Kidney (tissue), 14 donors: Measurements from ENCODE around the gene GSPT1. TPM values are rescaled to one million over a fixed set of nuclear protein-coding genes. Genes with fewer than 3 reads are reported as not detected.
A peak's percentile ranks its signal among the peaks of the same experiment; 100 is the strongest.

Source experiments
- DNase-seq, 5 donors: peaks; one replicate each; pipeline ENCODE4 v3.0.0-alpha.2; 2013 to 2020
- FAIRE-seq: peaks from 2 replicates; lab custom pipeline; 2012; peaks lifted over from hg19 to GRCh38; lab: Jason Lieb, UNC
- H3K27ac ChIP-seq, 2 donors: one replicate each; pipeline ENCODE4 v1.7.0; 2013; ENCODE audit warnings: low read depth in 2 of 2, low read length in 2 of 2, inconsistent platforms in 1 of 2
- H3K27me3 ChIP-seq: one replicate; pipeline ENCODE4 v1.7.1; 2013; ENCODE audit warnings: low read length, inconsistent platforms; ENCODE audit not compliant: control insufficient read depth, insufficient read depth
- H3K36me3 ChIP-seq, 3 donors: one replicate each; pipeline versions ENCODE4 v1.7.0 to v1.7.1; 2013; ENCODE audit warnings: low read length in 3 of 3, control low read depth in 1 of 3, inconsistent platforms in 1 of 3; ENCODE audit not compliant: insufficient read depth in 3 of 3, control insufficient read depth in 2 of 3
- H3K4me1 ChIP-seq, 3 donors: one replicate each; pipeline versions ENCODE4 v1.7.0 to v1.7.1; 2013; ENCODE audit warnings: low read length in 3 of 3, inconsistent platforms in 1 of 3, low read depth in 1 of 3; ENCODE audit not compliant: control insufficient read depth in 2 of 3, insufficient read depth in 2 of 3
- H3K4me3 ChIP-seq, 3 donors: one replicate each; pipeline versions ENCODE4 v1.7.0 to v1.8.1; 2013; ENCODE audit warnings: low read length in 3 of 3, control low read depth in 1 of 3, inconsistent platforms in 1 of 3
- H3K9ac ChIP-seq, 3 donors: one replicate each; pipeline versions ENCODE4 v1.7.0 to v1.7.1; 2013; ENCODE audit warnings: low read length in 3 of 3, control low read depth in 1 of 3, inconsistent platforms in 1 of 3
- H3K9me3 ChIP-seq, 3 donors: one replicate each; pipeline versions ENCODE4 v1.7.0 to v1.7.1; 2013; ENCODE audit warnings: low read length in 3 of 3, control low read depth in 1 of 3, inconsistent platforms in 1 of 3; ENCODE audit not compliant: control insufficient read depth in 2 of 3, insufficient read depth in 1 of 3
- CTCF ChIP-seq: IDR thresholded peaks from 3 replicates; pipeline ENCODE4 v1.5.1; 2012; ENCODE audit warnings: mild to moderate bottlenecking, moderate library complexity, borderline replicate concordance; ENCODE audit not compliant: insufficient read depth; ENCODE audit errors: extremely low read depth
- intact Hi-C: fragments of 100-400 bp; cut with DNase I; formaldehyde crosslinking; loops from one replicate; pipeline ENCODE4 v1.11.1; 2022
- polyA plus RNA-seq: library from polyadenylated mRNA; stranded (reverse); fragments of 350-450 nt; fragmentation: Illumina TruSeq; extraction: RNeasy Lipid Tissue Mini Kit (QIAGEN cat#74804); gene quantifications from one replicate; pipeline ENCODE4 v1.2.3, GENCODE V29; 2014; ENCODE audit warnings: low read depth, low replicate concordance; ENCODE audit not compliant: insufficient read depth
- total RNA-seq: library from RNA; stranded (reverse); fragmentation: NEBNext Ultra II Directional; extraction: Animal tissue kit (Norgen Biotek cat#: 25700); gene quantifications from one replicate; pipeline ENCODE4 v1.2.1, GENCODE V29; 2021
- donor health status: control.
- donor health status: control.
- donor health status: control.
- donor health status: control.
- donor health status: control.
- donor health status: DM: yes; HTN: yes; CAD: no.
- donor health status: Normal renal cell carcinoma (clear cell type).

The GSPT1 gene
- total and polyA plus RNA-seq, 2 donors from 2014 or later = 48.3 to 99.0 TPM

GRCh38 chr16:11871193-11871592 lies 44.6 kb downstream of the GSPT1 start:
- Histone ChIP-seq H3K36me3 (peaks cover 3 to 22% (median 12%) of the 10 kb centered on the region in 3 donors), H3K27me3 (no peaks in the 10 kb centered on the region), H3K9ac (no peak overlapping the region), H3K27ac (no peak overlapping the region), H3K4me3 (no peak overlapping the region), H3K4me1 (no peaks in the 10 kb centered on the region), H3K9me3 (no peaks in the 10 kb centered on the region)
- intact Hi-C loops = no loop called here
- no peak for FAIRE-seq
- DNase-seq = peak in 3 of 5 donors; percentile 17 to 35 (median 27)
- TF ChIP-seq CTCF = no peak

- no peaks in the 10 kb centered on the region for H3K27me3 ChIP-seq
- intact Hi-C loops = no loop called here
- H3K9ac ChIP-seq = no peak overlapping the region
- DNase-seq = no peak
- no peak for FAIRE-seq
- no peak overlapping the region for H3K4me3 ChIP-seq
- no peaks in the 10 kb centered on the region for H3K4me1 ChIP-seq
- H3K9me3 ChIP-seq = no peaks in the 10 kb centered on the region
- TF ChIP-seq CTCF = no peak
- H3K27ac ChIP-seq = no peak overlapping the region
- peaks cover under 1 to 18% (median 5%) of the 10 kb centered on the region in 3 donors for H3K36me3 ChIP-seq
Observed at GRCh38 chr16:11870399-11870798, 45.4 kb downstream of the GSPT1 start.

- no peaks in the 10 kb centered on the region for H3K27me3 ChIP-seq
- no peak overlapping the region for H3K27ac ChIP-seq
- H3K4me3 ChIP-seq = no peak overlapping the region
- H3K9me3 ChIP-seq = no peaks in the 10 kb centered on the region
- DNase-seq (no peak), FAIRE-seq (no peak)
- no peak overlapping the region for H3K9ac ChIP-seq
- peaks cover 0 to 13% (median 3%) of the 10 kb centered on the region in 3 donors for H3K36me3 ChIP-seq
- TF ChIP-seq CTCF = no peak
- no peaks in the 10 kb centered on the region for H3K4me1 ChIP-seq
- intact Hi-C loops = no loop called here
Observed at GRCh38 chr16:11869353-11870228, 46.2 kb downstream of the GSPT1 start.
